Measurements from ENCODE around the gene ZNF253. TPM values are rescaled to one million over a fixed set of nuclear protein-coding genes. Genes with fewer than 3 reads are reported as not detected.
A peak's percentile ranks its signal among the peaks of the same experiment; 100 is the strongest.

ZNF253 gene
- total and polyA plus RNA-seq, 2 of the 8 experiments (the other 6 are each of a cell fraction or from before 2014, with no cell fraction given): 8.3 to 64.0 TPM

DNA sequence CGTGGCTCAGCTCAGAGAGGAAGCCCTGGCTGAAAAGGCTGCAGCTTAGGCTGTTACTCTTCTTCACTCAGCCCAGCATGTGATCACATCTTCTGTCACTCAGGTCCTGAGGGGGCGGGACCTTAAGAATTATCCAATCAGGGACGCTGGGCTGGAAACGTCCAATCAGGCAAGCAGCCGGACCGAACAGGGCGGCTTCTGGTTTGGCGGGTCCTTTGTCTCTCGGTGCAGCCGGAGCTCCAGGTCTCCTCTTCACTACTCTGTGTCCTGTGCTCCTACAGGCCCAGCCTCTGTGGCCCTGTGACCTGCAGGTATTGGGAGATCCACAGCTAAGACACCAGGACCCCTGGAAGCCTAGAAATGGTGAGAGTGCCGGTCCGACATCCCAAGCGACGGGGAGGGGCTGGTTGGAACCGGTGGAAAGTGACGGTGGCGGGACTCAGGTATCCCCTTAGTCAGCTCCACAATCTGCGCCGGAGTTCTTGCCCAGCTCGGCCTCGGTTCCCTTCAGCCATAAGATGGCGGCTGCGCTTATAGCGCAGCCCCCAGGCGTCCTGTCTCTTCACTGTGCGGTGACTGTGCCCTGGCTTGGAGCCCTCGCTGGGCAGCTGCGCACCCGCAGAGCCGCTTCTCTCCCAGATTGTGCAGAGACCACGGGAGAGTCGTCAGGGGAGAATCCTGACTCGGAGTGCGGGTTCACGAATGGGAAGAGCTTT, 35.2 kb downstream of the ZNF253 start, which contains the start of gene ZNF93 (continued):
- TF ChIP-seq HDAC2 (IDR thresholded peaks at IDR 0.05; ENCODE audit: borderline replicate concordance in 1 of 2, low read depth in 2 of 2, low read length in 2 of 2): no peak
- TF ChIP-seq CREB1 (IDR thresholded peaks at IDR 0.05): no peak
- TF ChIP-seq RNF2 (IDR thresholded peaks at IDR 0.05; ENCODE audit: borderline replicate concordance, low read depth, low read length, missing control alignments, poor library complexity, severe bottlenecking): no peak
- TF ChIP-seq HDAC6 (IDR thresholded peaks at IDR 0.05; ENCODE audit: low read depth, low read length): no peak
- TF ChIP-seq EGR1 (IDR thresholded peaks at IDR 0.05; ENCODE audit: borderline replicate concordance, low read depth, low read length): no peak
- TF ChIP-seq E2F6 (IDR thresholded peaks at IDR 0.05): 0 out of 2 replicates have a peak, but pooled peaks have one; percentile 11
- TF ChIP-seq CBX8 (IDR thresholded peaks at IDR 0.05; ENCODE audit: borderline replicate concordance, low read depth, low read length): no peak
- no peak; the same call in 1 of the 2 replicates for TF ChIP-seq ATF2 (IDR thresholded peaks at IDR 0.05; ENCODE audit: low read length)
- no peak for TF ChIP-seq JUN (IDR thresholded peaks at IDR 0.05; ENCODE audit: low read depth, low read length)
- no peak for TF ChIP-seq KDM5A (IDR thresholded peaks at IDR 0.05; ENCODE audit: low read length)
- TF ChIP-seq CHD2 (IDR thresholded peaks at IDR 0.05; ENCODE audit: low read length): peak; percentile 52; the same call in 1 of the 2 replicates
- TF ChIP-seq NANOG (IDR thresholded peaks at IDR 0.05; ENCODE audit: insufficient read depth, low read depth, low read length, poor library complexity, severe bottlenecking): no peak
- TF ChIP-seq SIRT6 (IDR thresholded peaks at IDR 0.05; ENCODE audit: low read length): no peak
- no peak for TF ChIP-seq ASH2L (IDR thresholded peaks at IDR 0.05; ENCODE audit: low read length)
- TF ChIP-seq SUZ12 (IDR thresholded peaks at IDR 0.05; ENCODE audit: low read length): no peak
- 0 out of 2 replicates have a peak, but pooled peaks have one; percentile 21 for TF ChIP-seq GABPA (IDR thresholded peaks at IDR 0.05; ENCODE audit: borderline replicate concordance, insufficient read depth, low read length)
- no peak for TF ChIP-seq BCL11A (IDR thresholded peaks at IDR 0.05; ENCODE audit: low read depth in 2 of 2, low read length in 2 of 2)
- TF ChIP-seq TEAD4 (IDR thresholded peaks at IDR 0.05; ENCODE audit: low read depth, low read length): no peak
- TF ChIP-seq RBBP5 (IDR thresholded peaks at IDR 0.05; ENCODE audit: borderline replicate concordance, low read depth, low read length): no peak
- TF ChIP-seq RAD21 (IDR thresholded peaks at IDR 0.05 in 1 of 2, conservative IDR thresholded peaks at IDR 0.05 in 1 of 2; ENCODE audit: low read depth in 2 of 2, low read length in 2 of 2): no peak
- no peak for TF ChIP-seq FOSL1 (IDR thresholded peaks at IDR 0.05; ENCODE audit: insufficient read depth, low read depth, low read length)

All from H1 (cell line).